Left lung (tissue), 10 donors: ENCODE measurements around the gene SNAP91. TPM values are rescaled to one million over a fixed set of nuclear protein-coding genes. Genes with fewer than 3 reads are reported as not detected.
"Not testable (repeated sequence)": the region's sequence is repeated elsewhere in the genome, so short reads cannot be mapped to it uniquely, and the experiment has no call there.

Experiments
- ATAC-seq: fragments of 200-7000 bp; cut with Tn5 transposase; one replicate; pipeline ENCODE4 v1.9.1; 2020; ENCODE audit warnings: moderate library complexity
- DNase-seq, 4 donors: peaks; one replicate each; pipeline ENCODE4 v3.0.0-alpha.2; 2013 to 2020
- H3K27ac ChIP-seq, 2 donors: fragments of 200-600 bp; sonication (generic) in 1 of 2; one replicate each; pipeline versions ENCODE4 v1.5.0 to v1.8.0; 2020 to 2021
- H3K27me3 ChIP-seq, 2 donors: fragments of 200-600 bp; sonication (generic) in 1 of 2; one replicate each; pipeline versions ENCODE4 v1.5.0 to v1.8.0; 2020 to 2021
- H3K36me3 ChIP-seq, 2 donors: fragments of 200-600 bp; sonication (generic) in 1 of 2; one replicate each; pipeline versions ENCODE4 v1.5.0 to v1.8.0; 2020 to 2021
- H3K4me1 ChIP-seq, 2 donors: fragments of 200-600 bp; one replicate each; pipeline ENCODE4 v1.8.0; 2021
- H3K4me3 ChIP-seq, 2 donors: fragments of 200-600 bp; sonication (generic) in 1 of 2; one replicate each; pipeline versions ENCODE4 v1.5.0 to v1.8.0; 2020 to 2021; ENCODE audit warnings: mild to moderate bottlenecking in 1 of 2
- H3K9me3 ChIP-seq, 2 donors: fragments of 200-600 bp; sonication (generic) in 1 of 2; one replicate each; pipeline versions ENCODE4 v1.5.0 to v1.8.0; 2020 to 2021
- CTCF ChIP-seq, 2 donors: fragments of 200-600 bp; sonication (generic) in 1 of 2; IDR thresholded peaks; one replicate each; pipeline versions ENCODE4 v1.5.0 to v1.8.0; 2021; ENCODE audit warnings: antibody characterized with exemption in 2 of 2
- intact Hi-C, 2 donors: fragments of 100-400 bp; cut with DNase I; formaldehyde crosslinking; loops; one replicate each; pipeline versions ENCODE4 v1.11.2 to v1.14.2; 2022
- polyA plus RNA-seq, 6 donors: library from polyadenylated mRNA; unstranded; fragments of 120-200 nt; gene quantifications; one replicate each; pipeline ENCODE4 v1.2.1, GENCODE V29; 2013; ENCODE audit not compliant: insufficient read length in 6 of 6
- total RNA-seq, 2 donors: library from RNA; stranded (reverse); fragmentation: NEBNext Ultra II Directional; extraction: Animal tissue kit (Norgen Biotek cat#: 25700); gene quantifications; one replicate each; pipeline ENCODE4 v1.2.1, GENCODE V29; 2021
- donor health status: DM: no; HTN: yes; CAD: no.
- donor health status: DM: no; HTN: no; CAD: no.

SNAP91 gene
- total and polyA plus RNA-seq, 8 donors = 0.05 to 1.5 (median 0.97) TPM

DNA sequence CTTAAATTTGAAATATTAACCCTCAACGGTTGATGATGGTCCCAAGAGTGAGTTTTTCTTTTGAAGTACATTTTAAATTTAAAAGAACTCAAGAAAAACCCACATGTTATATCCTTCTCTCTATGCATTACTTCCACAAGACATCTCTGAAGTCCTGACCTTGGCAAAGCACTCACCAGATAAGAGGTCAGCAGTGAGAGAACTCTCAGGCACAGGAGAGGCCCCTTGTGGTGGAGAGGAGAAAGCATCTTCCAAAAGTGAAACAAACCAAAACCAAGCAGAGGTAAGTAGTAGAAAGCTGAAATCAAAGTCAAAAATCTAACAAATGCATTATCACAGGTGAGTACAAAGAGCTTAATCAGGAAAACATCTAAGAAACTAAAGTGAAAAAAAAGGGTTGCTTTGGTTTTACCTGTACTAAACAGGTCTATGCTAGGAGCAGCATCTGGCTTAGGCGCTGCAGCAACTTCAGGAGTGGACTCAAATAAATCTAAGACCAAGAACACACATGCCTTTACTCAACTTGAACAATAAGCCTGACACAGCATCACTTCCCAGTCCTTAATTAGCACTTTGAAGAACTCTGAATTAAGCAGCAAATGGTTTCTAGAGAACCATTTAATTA, 116.0 kb downstream of the SNAP91 start:
- TF ChIP-seq CTCF (IDR thresholded peaks at IDR 0.05) = peak; percentile 10 to 27
- intact Hi-C loops = no loop called here
- Histone ChIP-seq H3K4me1 (peaks cover 0 to 3% of the 10 kb centered on the region in 2 donors), H3K27me3 (no peaks in the 10 kb centered on the region), H3K9me3 (no peaks in the 10 kb centered on the region), H3K27ac (no peak overlapping the region), H3K4me3 (no peak overlapping the region), H3K36me3 (no peaks in the 10 kb centered on the region)
- peak; percentile 63 for ATAC-seq
- no peak for DNase-seq

DNA sequence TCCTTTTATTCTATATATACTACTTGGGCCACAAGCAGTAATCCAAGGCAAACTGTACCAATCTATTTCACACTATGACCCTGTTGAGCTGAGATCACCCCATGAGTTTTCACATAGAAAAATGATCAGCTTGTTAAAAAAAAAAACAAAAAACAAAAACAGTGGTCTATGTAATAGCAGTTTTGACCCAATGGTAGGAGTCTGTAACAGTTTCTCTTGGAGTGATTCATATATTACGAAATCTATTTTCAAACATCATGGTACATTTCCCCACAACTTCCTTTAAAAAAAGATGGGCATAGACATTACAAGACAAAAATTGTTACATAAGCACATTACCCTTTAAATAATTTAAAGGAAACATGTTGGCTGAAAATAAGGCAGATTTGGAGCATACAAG, 118.5 kb downstream of the SNAP91 start:
- Histone ChIP-seq H3K4me3 (no peak overlapping the region), H3K36me3 (no peaks in the 10 kb centered on the region), H3K27me3 (no peaks in the 10 kb centered on the region), H3K9me3 (no peaks in the 10 kb centered on the region), H3K27ac (no peak overlapping the region), H3K4me1 (peaks cover 0 to 3% of the 10 kb centered on the region in 2 donors)
- DNase-seq (no peak), ATAC-seq (peak; percentile 23)
- intact Hi-C loops = no loop called here
- no peak for TF ChIP-seq CTCF (IDR thresholded peaks at IDR 0.05)

GRCh38 chr6:83589076-83589475, 119.8 kb downstream of the SNAP91 start:
- ATAC-seq (no peak), DNase-seq (peak in 2 of 4 donors; percentile 49 to 67)
- intact Hi-C loops = no loop called here
- TF ChIP-seq CTCF (IDR thresholded peaks at IDR 0.05) = no peak
- Histone ChIP-seq H3K4me3 (no peak overlapping the region), H3K9me3 (no peaks in the 10 kb centered on the region), H3K36me3 (no peaks in the 10 kb centered on the region), H3K27ac (no peak overlapping the region), H3K27me3 (no peaks in the 10 kb centered on the region), H3K4me1 (peaks cover 0 to 3% of the 10 kb centered on the region in 2 donors)

DNA sequence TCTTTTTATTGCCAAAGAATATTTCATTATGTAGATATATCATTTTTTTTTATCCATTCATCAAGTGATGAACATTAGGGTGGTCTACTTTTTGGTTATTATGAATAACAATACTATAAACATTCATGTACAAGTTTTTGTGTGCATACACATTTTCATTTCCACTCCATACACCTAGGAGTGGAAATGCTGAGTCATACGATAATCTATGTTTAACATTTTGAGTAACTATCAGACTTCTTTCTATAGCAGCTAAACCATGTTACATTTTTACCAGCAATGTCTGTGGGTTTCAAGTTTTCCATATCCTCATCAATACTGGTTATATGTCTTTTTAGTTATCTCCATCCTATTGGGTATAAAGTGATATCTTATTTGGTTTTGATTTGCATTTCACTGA, 130.8 kb downstream of the SNAP91 start:
- Histone ChIP-seq H3K4me1 (no peaks in the 10 kb centered on the region), H3K36me3 (no peaks in the 10 kb centered on the region), H3K9me3 (no peaks in the 10 kb centered on the region), H3K4me3 (no peak overlapping the region), H3K27me3 (no peaks in the 10 kb centered on the region), H3K27ac (no peak overlapping the region)
- DNase-seq (no peak), ATAC-seq (no peak)
- TF ChIP-seq CTCF (IDR thresholded peaks at IDR 0.05) = no peak
- intact Hi-C loops = no loop called here

- DNase-seq = peak in 1 of 4 donors; percentile 45
- no peak for ATAC-seq
- Histone ChIP-seq H3K36me3 (no peaks in the 10 kb centered on the region), H3K27ac (no peak overlapping the region), H3K4me3 (no peak overlapping the region), H3K27me3 (no peaks in the 10 kb centered on the region), H3K4me1 (no peaks in the 10 kb centered on the region), H3K9me3 (no peaks in the 10 kb centered on the region)
- TF ChIP-seq CTCF (IDR thresholded peaks at IDR 0.05) = no peak
- intact Hi-C loops = no loop called here
Measured at GRCh38 chr6:83574783-83575182, 134.1 kb downstream of the SNAP91 start.

GRCh38 chr6:83571663-83572185, 137.2 kb downstream of the SNAP91 start:
- intact Hi-C loops = not testable (repeated sequence)

More at GRCh38 chr6:83571663-83572185, 137.2 kb downstream of the SNAP91 start:
- not testable (repeated sequence) for H3K27me3 ChIP-seq, H3K36me3 ChIP-seq, H3K4me1 ChIP-seq, H3K4me3 ChIP-seq, H3K27ac ChIP-seq, DNase-seq, ATAC-seq, H3K9me3 ChIP-seq
